Stimulated activated CD8-positive, alpha-beta memory T cell treated with anti-CD3 and anti-CD28 coated beads, Interleukin-12 subunit alpha, Interleukin-12 subunit beta, amount 100 ng/mL, for 4 hours (primary cell): ENCODE data around the gene TCP1.
"Not testable (repeated sequence)": the region's sequence is repeated elsewhere in the genome, so short reads cannot be mapped to it uniquely, and the experiment has no call there.

Experiments used
- DNase-seq: peaks from one replicate; pipeline ENCODE4 v3.0.0-alpha.2; 2020; ENCODE audit warnings: low read depth

TCP1 gene

GRCh38 chr6:159789377-159790148 is at the start of gene TCP1:
Gene TCP1, minus strand, starts transcription at chr6:159789602. Its CDS starts 134 bp downstream, at chr6:159789468.
- DNase-seq: peak; percentile 98

DNA sequence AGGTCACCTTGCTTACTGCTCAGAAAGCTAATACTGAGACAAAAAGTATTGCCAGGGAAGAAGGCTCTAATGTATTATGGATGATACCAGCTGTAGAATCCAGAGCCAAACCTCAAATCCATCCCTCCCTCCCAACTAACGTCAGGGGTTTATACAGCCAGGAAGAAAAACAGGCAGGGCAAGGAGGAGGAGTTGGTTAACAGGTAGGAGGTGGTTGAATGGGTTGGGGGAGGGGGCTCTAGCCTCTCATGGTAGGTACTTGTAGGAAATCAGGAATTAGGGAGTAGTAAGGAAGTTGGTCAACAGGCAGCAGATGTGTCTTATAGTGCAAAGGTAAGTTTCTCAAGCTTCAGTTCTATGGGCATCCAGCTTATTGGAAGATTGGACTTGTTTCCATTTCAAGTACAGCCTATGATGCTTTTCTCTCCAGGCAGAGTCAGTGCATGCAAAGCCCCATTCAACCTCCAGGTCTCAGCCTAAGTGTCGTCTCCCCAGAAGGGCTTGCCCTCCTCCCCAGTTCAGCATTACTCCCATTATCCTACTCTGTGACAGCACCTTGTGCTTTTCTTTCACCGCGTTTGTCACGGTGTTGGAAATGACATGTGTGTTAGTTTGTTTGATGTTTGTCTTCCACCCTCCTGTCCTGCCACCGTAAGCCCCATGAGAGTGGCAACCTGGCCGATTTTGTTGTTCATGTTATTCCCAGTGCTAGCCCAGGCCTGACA is 48.8 kb upstream of the TCP1 start:
- DNase-seq: no peak

DNA sequence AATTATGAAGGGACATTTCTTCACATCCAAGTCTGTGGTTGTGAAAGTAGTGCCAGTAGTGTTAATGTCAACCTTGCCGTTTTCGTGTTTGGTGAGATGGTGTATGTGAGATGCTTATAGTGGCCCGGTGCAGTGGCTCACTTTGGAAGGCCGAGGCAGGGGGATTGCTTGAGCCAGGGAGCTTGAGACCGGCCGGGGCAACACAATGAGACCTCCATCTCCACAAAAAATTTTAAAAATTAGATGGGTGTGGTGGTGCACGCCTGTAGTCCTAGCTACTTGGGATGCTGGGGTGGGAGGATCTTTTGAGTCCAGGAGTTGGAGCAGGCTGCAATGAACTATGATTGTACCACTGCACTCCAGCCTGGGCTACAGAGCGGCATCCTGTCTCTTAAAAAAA is 48.1 kb upstream of the TCP1 start:
- DNase-seq: no peak

GRCh38 chr6:159836718-159837490 is 47.5 kb upstream of the TCP1 start:
- DNase-seq: no peak

DNA sequence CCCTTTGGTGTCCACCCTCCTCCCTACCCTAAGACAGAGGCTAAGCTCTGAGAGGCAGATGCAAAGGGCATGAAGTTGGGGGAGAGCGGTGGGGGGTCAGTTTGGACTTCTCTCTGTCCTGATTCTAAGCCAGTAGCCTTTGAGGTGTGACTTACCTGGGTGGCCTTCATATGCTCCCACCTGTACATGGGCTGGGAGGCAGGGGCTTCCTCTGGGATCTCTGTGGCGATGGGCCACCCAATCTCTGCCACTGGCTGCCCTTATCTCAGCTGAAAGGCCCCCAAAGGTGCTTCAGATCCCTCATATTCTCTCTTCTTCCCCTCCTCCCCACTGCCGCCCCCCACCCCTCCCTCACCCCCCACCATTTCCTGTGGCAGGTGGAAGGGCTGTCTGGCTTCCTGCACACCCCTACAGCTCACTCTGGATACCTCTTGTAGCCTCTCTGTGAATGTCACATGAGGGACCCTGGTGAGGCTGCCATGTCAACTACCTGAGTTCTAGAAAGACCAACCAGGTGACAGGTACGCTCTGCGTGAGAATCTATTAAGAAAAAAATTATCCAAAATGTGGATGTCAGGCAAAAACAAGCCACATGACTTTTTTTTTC is 44.7 kb upstream of the TCP1 start:
- DNase-seq: no peak

DNA sequence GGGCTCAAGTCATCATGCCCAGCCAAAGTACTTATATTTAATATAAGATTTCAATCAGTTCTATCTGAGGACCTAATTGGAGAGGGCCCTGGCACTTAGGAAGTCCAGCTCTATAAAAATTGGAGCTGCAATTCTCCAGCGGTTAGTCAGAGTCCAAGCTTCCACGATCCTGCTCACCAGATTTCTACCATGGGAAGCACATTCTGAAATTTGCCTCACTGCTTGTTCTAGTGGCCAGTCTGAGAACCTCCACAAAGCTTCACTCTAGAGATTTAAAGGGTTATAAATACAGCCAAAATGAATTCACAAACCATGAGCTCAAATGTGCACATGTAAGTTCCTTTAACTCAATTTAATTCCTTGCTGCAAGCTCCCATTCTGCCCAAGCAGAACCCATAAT is 44.2 kb upstream of the TCP1 start:
- DNase-seq: no peak

DNA sequence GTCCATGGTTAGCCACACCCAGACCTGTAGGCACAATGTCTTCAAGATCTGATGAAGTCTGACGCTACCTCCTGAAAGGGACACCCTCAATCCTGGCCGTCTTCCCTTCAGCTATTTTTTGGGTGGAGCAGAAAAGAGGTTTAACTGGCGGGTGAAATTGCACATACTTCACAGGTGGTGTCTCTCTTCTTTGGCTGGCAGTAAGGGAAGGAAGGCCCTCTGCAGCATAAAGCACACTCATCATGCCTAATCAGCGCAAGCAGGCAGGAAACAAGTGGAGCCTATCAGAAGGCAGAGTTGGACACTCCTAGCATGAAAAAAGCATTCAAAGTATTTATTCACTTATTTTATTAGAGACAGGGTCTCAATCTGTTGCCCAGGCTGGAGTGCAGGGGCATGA is 43.5 kb upstream of the TCP1 start:
- no peak for DNase-seq

- DNase-seq: no peak
Measured at GRCh38 chr6:159831373-159831679, 41.9 kb upstream of the TCP1 start.

GRCh38 chr6:159830501-159831372 is 41.3 kb upstream of the TCP1 start:
- no peak for DNase-seq

DNA sequence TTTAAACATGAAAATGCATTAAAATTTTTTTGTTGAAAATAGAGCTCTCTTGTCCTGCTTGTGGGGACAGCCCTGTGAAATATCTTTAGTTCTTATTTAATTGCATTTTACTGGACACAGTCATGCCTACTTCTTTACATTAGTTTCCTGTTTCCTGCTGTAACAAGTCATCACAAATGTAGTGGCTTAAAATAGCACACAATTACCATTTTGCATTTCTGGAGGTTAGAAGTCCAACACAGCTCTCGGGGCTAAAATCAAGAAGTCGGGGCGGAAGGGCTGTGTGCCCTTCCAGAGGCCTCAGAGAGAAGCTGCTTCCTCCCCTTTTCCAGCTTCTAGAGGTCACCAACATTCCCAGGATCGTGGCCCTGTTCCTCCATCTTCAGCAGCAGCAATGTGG is 40.1 kb upstream of the TCP1 start:
- no peak for DNase-seq

GRCh38 chr6:159828074-159828473 is 38.7 kb upstream of the TCP1 start:
- no peak for DNase-seq

DNA sequence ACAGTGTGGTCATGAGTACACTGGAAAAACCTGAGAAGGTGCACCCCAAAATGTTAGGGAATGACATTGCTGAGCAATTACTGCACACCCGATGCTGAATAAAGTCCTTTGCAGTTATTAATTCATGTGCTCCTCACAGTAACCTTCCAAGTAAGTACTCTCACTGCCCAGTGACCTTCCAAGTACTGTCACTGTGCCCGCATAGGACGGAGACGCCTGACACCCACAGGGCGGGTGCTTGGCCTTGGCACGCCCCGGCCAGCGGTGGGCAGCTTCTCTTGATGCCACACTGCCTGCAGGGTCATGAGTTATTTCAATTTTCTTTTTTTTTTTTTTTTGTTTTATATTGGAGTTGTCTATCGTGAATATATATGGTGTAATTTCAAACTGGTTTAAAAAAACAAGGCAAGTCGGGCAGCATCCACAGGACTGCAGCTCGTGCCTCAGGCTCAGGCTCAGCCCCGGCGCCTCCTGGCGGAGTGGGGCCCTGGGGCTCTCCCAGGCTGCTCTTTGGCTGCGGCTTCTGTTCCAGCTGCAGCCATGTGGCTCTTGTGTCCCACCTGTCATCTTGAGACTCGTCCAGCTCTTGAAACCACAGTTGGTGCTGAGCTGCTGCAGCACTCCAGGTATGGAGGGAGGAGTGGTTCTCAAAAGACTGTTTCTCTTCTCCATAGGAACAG is 37.7 kb upstream of the TCP1 start:
- DNase-seq: no peak

DNA sequence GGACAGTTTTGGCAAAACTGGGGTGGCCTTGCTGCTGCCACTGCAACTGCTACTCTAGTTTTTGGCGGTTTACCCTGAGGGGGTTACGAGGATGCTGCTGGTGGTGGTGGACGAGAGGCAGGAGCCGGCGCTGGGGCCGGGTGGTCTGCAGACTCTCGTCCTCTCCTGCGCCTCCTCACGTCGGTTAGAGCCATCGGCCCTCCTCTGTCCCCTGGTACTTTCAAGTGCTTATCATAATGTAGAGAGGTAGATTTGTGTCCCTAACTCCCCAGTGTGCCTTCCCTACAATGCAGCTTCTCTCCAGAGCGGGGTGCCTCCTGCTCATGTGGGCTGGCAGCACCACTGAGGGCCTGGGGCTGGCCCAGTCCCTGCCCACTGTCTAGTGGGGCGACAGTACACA is 36.6 kb upstream of the TCP1 start:
- DNase-seq: no peak

- not testable (repeated sequence) for DNase-seq
Measured at GRCh38 chr6:159824690-159825089, 35.3 kb upstream of the TCP1 start.

DNA sequence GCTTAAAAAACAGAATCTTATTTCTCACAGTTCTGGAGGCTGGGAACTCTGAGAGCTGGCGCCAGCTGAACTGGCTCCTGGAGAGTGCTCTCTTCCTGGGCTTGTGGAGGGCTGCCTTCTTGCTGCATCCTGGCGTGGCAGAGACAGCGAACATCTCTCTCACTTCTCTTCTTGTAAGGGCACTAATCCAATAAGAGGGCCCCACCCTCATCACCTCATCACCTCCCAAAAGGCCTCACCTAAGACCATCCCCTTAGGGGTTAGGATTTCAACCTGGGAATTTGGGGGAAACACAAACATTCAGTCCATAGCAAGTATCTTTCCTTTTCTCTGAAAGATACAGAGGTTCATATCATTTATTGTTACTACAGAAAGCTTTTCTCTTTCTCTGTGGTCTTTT is 34.6 kb upstream of the TCP1 start:
- no peak for DNase-seq

DNA sequence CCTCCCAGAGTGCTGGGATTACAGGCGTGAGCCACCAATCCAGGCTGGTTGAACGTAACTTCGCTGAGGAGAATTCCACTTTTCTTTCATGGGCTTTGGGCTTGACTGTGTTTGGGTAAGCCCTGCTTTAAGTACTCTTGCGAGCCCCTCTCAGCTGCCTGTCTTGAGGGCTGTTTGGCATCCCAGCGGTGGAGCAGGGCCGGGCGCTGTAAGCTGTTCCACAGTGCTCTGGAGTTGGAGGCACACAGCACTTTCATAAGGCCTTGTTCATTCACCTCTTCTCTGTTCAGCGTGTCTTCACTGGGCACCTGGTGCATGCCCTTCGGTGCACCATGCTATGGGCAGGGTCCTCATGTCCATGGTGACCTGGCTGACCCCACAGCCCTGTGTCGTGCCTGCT is 32.3 kb upstream of the TCP1 start:
- DNase-seq: no peak

DNA sequence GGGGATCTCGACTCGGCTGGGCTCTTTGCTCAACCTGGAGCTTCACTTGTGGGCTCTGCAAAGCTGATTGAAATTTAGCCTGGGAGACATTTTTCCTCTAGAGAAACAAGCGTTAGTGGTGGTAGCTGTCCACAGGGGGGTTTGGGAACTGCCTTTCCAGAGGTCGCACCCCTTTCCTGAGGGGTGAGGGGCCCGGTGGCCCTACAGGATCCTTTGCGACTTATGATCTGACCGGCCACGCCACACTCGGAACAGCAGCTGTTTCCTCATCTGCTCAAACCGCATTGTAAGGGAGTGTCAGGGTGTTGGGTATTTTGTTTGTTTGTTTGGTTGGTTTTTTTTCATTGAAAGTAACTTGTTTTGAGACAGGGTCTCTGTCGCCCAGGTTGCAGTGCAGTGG is 31.7 kb upstream of the TCP1 start:
- no peak for DNase-seq

DNA sequence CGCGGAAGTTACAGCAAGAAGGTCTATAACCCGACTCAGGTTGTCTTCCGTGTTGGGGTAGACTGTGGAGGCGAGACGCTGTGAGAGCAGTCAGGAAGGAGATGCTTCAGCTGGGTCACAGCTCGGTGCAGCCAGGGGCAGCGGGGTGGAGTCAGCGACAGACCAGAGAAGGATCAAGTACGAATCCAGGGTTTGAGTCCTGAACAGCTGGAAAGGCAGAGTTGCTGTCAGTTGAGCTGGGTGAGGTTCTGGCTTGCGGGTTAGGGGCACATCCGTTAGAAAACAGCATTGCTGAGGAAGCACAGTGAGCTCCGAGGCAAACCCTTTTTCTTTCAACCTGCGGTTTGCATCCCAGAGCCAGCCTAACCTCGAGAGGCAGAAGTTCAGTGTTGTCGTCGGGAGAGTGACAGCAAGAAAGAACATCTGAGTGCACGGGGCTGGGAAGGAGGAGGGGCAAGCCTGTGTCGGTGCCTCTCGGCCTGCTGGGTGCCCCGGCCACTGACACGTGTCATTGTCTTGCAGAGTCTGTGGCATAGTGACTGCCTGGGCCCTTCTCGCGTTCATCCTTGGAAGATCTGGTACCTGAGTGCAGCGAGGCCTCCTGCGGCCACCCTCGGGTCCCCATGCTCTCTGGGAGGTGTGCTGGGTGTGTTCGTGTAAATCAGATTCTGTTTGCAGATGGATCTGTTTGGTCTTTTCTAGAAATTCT is 30.7 kb upstream of the TCP1 start:
- no peak for DNase-seq

DNA sequence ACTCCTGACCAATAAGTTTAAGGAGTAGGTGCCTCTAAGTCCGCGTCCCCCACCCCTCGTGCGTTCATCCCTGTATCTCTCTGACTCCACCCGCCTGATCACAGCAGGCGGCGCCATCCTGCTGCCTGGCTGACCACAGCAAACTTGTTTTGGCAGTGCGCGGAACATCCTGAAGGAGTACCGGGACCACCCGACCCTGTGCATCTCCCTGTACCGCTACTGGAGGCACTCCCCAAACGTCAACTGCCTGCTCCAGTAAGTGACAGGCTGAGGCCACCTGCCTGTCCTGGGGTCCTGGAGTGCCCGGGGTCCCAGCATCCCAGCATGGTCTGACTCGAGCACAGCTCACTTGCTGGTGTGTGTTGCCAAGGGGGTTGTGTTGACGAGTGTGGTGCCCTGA is 29.7 kb upstream of the TCP1 start:
- no peak for DNase-seq

DNA sequence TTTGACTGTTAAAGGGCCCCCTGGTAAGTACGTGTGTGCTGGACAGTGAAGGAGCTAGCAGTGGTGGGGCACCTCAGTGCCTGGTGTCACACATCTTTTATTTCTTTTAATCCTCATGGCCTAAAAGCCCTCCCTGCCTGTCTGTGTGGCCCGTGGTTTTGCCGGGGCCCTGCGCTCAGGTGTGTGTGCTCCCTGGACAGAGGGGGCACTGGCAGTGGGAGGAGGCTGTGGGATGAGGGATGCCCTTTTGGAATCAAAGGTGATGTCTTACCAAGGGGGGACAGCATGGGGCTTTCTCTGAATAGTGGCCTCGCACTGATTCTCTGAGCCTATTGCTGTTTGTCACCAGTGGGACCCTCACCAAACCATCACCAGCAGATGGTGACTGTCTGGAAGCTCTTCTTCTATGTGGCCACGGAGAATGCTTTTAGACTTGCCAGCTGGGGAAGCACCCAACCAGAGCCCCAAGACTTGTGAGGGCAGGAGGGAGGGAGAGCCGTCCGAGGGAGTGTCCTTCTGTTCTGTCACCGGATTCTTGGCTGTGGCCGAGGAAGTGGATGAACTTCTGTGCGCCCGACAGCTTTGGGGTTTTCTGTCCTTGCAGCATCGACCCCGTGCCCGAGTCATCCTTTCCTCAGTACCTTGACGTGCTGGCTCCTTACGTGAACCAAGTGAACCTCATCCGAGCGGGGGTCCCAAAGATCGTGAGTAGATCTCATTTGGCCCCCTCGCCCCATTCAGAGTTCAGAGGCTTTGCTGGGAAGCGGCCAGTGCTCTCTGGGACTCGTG is 28.7 kb upstream of the TCP1 start:
- no peak for DNase-seq
